Loucy (cell line): ENCODE data around the gene KLHL24.

Source experiments
- H2AFZ ChIP-seq: fragments of 200-600 bp; sonication (generic); 2 replicates; pipeline ENCODE4 v1.6.0; 2016; ENCODE audit warnings: antibody characterized with exemption, mild to moderate bottlenecking, low read length, moderate library complexity
- H3F3A ChIP-seq: fragments of 200-600 bp; 2 replicates; pipeline ENCODE4 v1.6.0; 2016; ENCODE audit warnings: antibody characterized with exemption, low read depth, mild to moderate bottlenecking
- H3K27me3 ChIP-seq: fragments of 200-600 bp; sonication (generic); 2 replicates; pipeline ENCODE4 v1.6.1; 2014; ENCODE audit warnings: low read length, mild to moderate bottlenecking; ENCODE audit not compliant: insufficient read depth, poor library complexity, severe bottlenecking
- H3K36me3 ChIP-seq: fragments of 200-600 bp; sonication (generic); 2 replicates; pipeline ENCODE4 v1.6.1; 2016; ENCODE audit warnings: low read length; ENCODE audit not compliant: insufficient read depth
- H3K4me1 ChIP-seq: fragments of 200-600 bp; sonication (generic); 2 replicates; pipeline ENCODE4 v1.5.1; 2014; ENCODE audit warnings: low read length, mild to moderate bottlenecking; ENCODE audit not compliant: insufficient read depth, poor library complexity, severe bottlenecking
- H3K4me2 ChIP-seq: fragments of 200-600 bp; sonication (generic); 2 replicates; pipeline ENCODE4 v1.6.0; 2014; ENCODE audit warnings: antibody characterized with exemption, low read length, low read depth, mild to moderate bottlenecking; ENCODE audit not compliant: poor library complexity, severe bottlenecking
- H3K4me3 ChIP-seq: fragments of 200-600 bp; sonication (generic); 2 replicates; pipeline ENCODE4 v1.5.1; 2014; ENCODE audit warnings: low read length, mild to moderate bottlenecking, mixed read lengths; ENCODE audit not compliant: poor library complexity, severe bottlenecking
- H3K79me2 ChIP-seq: fragments of 200-600 bp; sonication (generic); 2 replicates; pipeline ENCODE4 v1.6.1; 2014; ENCODE audit warnings: low read length; ENCODE audit not compliant: insufficient read depth
- H3K9ac ChIP-seq: fragments of 200-600 bp; sonication (generic); 2 replicates; pipeline ENCODE4 v1.6.0; 2014; ENCODE audit warnings: mild to moderate bottlenecking, low read depth, low read length, moderate library complexity; ENCODE audit not compliant: poor library complexity, severe bottlenecking
- H3K9me2 ChIP-seq: fragments of 200-600 bp; sonication (generic); replicated peaks from 2 replicates; pipeline ENCODE4 v1.6.1; 2016; ENCODE audit warnings: low read depth, low read length, mixed read lengths
- H3K9me3 ChIP-seq: fragments of 200-600 bp; sonication (generic); 2 replicates; pipeline ENCODE4 v1.6.1; 2014; ENCODE audit warnings: mild to moderate bottlenecking, antibody characterized with exemption, low read length, low read depth; ENCODE audit not compliant: insufficient read depth
- H4K20me1 ChIP-seq: fragments of 200-600 bp; sonication (generic); 2 replicates; pipeline ENCODE4 v1.6.0; 2014; ENCODE audit warnings: antibody characterized with exemption, low read length, mild to moderate bottlenecking; ENCODE audit not compliant: insufficient read depth, poor library complexity, severe bottlenecking
- EZH2phosphoT487 ChIP-seq: fragments of 200-600 bp; IDR thresholded peaks from 2 replicates; pipeline ENCODE4 v1.6.1; 2018; ENCODE audit warnings: antibody characterized with exemption, mild to moderate bottlenecking, moderate library complexity, borderline replicate concordance
- TF ChIP-seq, protein P1 (sequence below): fragments of 200-600 bp; sonication (generic); conservative IDR thresholded peaks from 2 replicates; pipeline ENCODE4 v1.5.1; 2014; ENCODE audit warnings: mild to moderate bottlenecking, antibody characterized with exemption, low read length

KLHL24 gene

GRCh38 chr3:183641882-183642281, 6.5 kb downstream of the KLHL24 start:
- Histone ChIP-seq H3K4me1 (peaks cover 16% of the 10 kb centered on the region), H2AFZ (no peak overlapping the region), H3K4me3 (no peak overlapping the region), H3K79me2 (peaks cover 57% of the 10 kb centered on the region), H3K9me3 (no peaks in the 10 kb centered on the region), H3F3A (no peaks in the 10 kb centered on the region), H3K4me2 (no peak overlapping the region), H3K27me3 (no peaks in the 10 kb centered on the region), H3K9me2 (no peaks in the 10 kb centered on the region), H3K9ac (no peak overlapping the region), H3K36me3 (no peaks in the 10 kb centered on the region; the same call in 1 of the 2 replicates), H4K20me1 (peaks cover 19% of the 10 kb centered on the region)
- TF ChIP-seq, protein P1, sequence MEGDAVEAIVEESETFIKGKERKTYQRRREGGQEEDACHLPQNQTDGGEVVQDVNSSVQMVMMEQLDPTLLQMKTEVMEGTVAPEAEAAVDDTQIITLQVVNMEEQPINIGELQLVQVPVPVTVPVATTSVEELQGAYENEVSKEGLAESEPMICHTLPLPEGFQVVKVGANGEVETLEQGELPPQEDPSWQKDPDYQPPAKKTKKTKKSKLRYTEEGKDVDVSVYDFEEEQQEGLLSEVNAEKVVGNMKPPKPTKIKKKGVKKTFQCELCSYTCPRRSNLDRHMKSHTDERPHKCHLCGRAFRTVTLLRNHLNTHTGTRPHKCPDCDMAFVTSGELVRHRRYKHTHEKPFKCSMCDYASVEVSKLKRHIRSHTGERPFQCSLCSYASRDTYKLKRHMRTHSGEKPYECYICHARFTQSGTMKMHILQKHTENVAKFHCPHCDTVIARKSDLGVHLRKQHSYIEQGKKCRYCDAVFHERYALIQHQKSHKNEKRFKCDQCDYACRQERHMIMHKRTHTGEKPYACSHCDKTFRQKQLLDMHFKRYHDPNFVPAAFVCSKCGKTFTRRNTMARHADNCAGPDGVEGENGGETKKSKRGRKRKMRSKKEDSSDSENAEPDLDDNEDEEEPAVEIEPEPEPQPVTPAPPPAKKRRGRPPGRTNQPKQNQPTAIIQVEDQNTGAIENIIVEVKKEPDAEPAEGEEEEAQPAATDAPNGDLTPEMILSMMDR, result no peak
- no peak for TF ChIP-seq EZH2phosphoT487

DNA sequence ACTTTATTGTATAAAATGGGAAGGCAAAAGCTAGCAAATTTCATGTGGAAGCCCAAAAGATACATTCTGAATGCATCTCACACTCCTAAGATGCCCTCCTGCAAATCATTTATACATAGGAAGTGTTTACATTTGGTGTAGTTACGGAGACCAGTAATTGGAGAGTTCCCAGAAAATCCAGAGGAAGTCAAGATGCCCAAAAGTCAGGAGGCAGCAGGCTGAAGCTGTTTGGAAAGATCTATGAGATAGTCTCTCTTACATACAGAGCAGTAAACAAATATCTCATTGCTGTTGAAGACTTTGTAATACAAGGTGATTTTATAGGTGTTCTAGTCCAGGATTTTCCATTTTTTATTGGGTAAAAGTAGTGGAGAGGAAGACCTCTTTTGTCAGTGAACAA, 8.8 kb downstream of the KLHL24 start:
- no peak for TF ChIP-seq EZH2phosphoT487
- TF ChIP-seq, protein P1, result no peak

DNA sequence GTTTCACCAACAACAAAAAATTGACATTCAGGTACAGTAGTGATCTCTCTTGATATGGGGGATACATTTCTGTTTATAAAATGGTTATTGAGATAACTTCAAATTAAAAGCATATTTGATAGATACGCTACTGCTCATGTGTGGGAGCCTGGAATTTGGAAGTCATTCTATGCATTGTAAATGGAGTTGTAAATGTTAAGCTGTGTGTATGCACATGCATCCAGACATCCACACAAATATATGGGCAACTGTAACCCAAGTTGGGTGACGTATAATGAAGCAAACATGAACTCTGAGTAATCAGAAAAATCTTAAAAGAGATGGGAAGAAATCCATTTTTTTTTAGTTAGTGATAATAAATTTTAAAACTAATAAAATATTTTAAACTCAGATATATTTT, 9.8 kb downstream of the KLHL24 start:
- no peak overlapping the region for H3K9ac ChIP-seq
- H3K9me3 ChIP-seq, result no peaks in the 10 kb centered on the region
- TF ChIP-seq EZH2phosphoT487, result no peak
- TF ChIP-seq, protein P1, result no peak
- H3K9me2 ChIP-seq, result no peaks in the 10 kb centered on the region
- H3K79me2 ChIP-seq, result peaks cover 38% of the 10 kb centered on the region; the same call in 1 of the 2 replicates
- no peak overlapping the region for H2AFZ ChIP-seq
- peaks cover 2% of the 10 kb centered on the region; the same call in 1 of the 2 replicates for H3K36me3 ChIP-seq
- H4K20me1 ChIP-seq, result peaks cover 5% of the 10 kb centered on the region
- no peaks in the 10 kb centered on the region for H3K4me1 ChIP-seq
- H3K27me3 ChIP-seq, result no peaks in the 10 kb centered on the region
- no peak overlapping the region for H3K4me3 ChIP-seq
- no peaks in the 10 kb centered on the region for H3F3A ChIP-seq
- H3K4me2 ChIP-seq, result no peak overlapping the region

More for the DNA sequence above, 8.8 kb downstream of the KLHL24 start:
- peaks cover 5% of the 10 kb centered on the region for H4K20me1 ChIP-seq
- H3K9me3 ChIP-seq, result no peaks in the 10 kb centered on the region
- no peaks in the 10 kb centered on the region for H3F3A ChIP-seq
- H3K4me1 ChIP-seq, result no peaks in the 10 kb centered on the region
- no peak overlapping the region for H3K9ac ChIP-seq
- no peaks in the 10 kb centered on the region; the same call in 1 of the 2 replicates for H3K36me3 ChIP-seq
- H3K4me2 ChIP-seq, result no peak overlapping the region
- no peak overlapping the region for H3K4me3 ChIP-seq
- peaks cover 45% of the 10 kb centered on the region; the same call in 1 of the 2 replicates for H3K79me2 ChIP-seq
- no peak overlapping the region for H2AFZ ChIP-seq
- no peaks in the 10 kb centered on the region for H3K9me2 ChIP-seq
- no peaks in the 10 kb centered on the region for H3K27me3 ChIP-seq
